Endothelial cell of umbilical vein (primary cell): Measurements from ENCODE around the gene MIEN1.

Source experiments
- EZH2 ChIP-seq: IDR thresholded peaks from 2 replicates; pipeline ENCODE4 v1.6.1; 2012; ENCODE audit warnings: borderline replicate concordance, low read depth, mild to moderate bottlenecking, moderate library complexity, low read length, inconsistent platforms; ENCODE audit not compliant: severe bottlenecking
- POLR2A ChIP-seq: IDR thresholded peaks from 2 replicates; pipeline ENCODE4 v1.6.1; 2012; ENCODE audit warnings: low read depth, mild to moderate bottlenecking, control low read depth, low read length
- POLR2AphosphoS5 ChIP-seq: IDR thresholded peaks from 2 replicates; pipeline ENCODE4 v1.6.1; 2012; ENCODE audit warnings: low read depth, mild to moderate bottlenecking, control low read depth, low read length, moderate library complexity; ENCODE audit not compliant: insufficient read depth
- TF ChIP-seq, protein P1 (sequence below), 2 donors: IDR thresholded peaks; 1 replicate in 1 of 2; 2 replicates in 1 of 2; pipeline ENCODE4 v1.5.1; 2011; ENCODE audit warnings: low read length in 2 of 2, mild to moderate bottlenecking in 2 of 2, moderate library complexity in 2 of 2, control low read depth in 1 of 2, inconsistent platforms in 1 of 2, low read depth in 1 of 2; ENCODE audit not compliant: insufficient read depth in 1 of 2; ENCODE audit errors: extremely low read depth in 1 of 2
- TF ChIP-seq, protein P2 (sequence below): IDR thresholded peaks from 2 replicates; pipeline ENCODE4 v1.6.1; 2011; ENCODE audit not compliant: insufficient read depth, insufficient read length

DNA sequence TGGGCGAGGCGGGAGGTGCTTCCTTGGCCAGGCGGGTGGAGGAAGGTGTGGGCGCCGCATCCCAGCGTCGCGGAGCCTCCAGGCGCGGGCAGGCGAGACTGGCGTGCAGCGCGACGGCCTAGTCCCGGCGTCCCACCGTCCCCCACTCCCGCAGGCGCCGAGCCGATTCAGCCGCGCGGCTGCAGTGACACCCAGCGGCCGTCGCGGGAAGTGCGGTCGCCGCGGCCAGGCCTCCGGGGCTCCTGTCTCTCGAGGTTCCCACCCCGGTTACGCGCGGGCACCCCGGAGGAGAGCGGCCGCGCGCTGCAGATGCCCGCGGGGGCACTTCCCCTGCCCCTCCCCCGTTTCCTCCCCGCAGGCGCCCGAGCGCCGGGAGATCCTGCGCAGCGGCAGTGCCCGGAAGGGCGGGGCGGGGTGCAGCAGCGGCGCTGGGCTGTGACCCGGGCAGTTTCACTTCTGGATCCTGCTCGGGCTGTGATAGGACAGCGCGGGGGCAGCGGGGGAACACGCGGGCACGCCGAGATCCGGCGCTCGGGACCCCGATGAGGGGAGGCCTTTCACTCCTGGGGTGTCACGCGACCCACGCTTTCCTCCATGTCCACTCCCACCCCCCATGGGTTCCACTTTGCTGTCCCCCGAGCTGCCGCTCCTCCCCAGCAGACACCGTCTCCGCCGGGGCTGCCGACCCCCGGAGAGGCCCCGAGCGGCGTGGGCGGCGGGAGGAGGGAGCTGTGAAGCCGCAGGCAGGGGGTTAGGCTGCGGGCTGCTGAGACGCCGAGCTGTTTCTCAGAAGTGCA lies 24.0 kb upstream of the MIEN1 start:
- TF ChIP-seq, protein P1, sequence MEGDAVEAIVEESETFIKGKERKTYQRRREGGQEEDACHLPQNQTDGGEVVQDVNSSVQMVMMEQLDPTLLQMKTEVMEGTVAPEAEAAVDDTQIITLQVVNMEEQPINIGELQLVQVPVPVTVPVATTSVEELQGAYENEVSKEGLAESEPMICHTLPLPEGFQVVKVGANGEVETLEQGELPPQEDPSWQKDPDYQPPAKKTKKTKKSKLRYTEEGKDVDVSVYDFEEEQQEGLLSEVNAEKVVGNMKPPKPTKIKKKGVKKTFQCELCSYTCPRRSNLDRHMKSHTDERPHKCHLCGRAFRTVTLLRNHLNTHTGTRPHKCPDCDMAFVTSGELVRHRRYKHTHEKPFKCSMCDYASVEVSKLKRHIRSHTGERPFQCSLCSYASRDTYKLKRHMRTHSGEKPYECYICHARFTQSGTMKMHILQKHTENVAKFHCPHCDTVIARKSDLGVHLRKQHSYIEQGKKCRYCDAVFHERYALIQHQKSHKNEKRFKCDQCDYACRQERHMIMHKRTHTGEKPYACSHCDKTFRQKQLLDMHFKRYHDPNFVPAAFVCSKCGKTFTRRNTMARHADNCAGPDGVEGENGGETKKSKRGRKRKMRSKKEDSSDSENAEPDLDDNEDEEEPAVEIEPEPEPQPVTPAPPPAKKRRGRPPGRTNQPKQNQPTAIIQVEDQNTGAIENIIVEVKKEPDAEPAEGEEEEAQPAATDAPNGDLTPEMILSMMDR (IDR thresholded peaks at IDR 0.05; ENCODE audit: extremely low read depth in 1 of 2, insufficient read depth in 1 of 2, low read depth in 1 of 2, low read length in 2 of 2), result peak; percentile 77 to 85
- TF ChIP-seq EZH2, result no peak
- peak; percentile 62 for TF ChIP-seq POLR2A
- TF ChIP-seq POLR2AphosphoS5, result peak; percentile 22
- TF ChIP-seq, protein P2, sequence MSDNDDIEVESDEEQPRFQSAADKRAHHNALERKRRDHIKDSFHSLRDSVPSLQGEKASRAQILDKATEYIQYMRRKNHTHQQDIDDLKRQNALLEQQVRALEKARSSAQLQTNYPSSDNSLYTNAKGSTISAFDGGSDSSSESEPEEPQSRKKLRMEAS, result no peak
